Trophoblast cell (in vitro differentiated cells and primary cell): Measurements from ENCODE around the gene ROR1.

Experiments used
- DNase-seq, 2 donors: peaks; one replicate each; pipeline ENCODE4 v3.0.0-alpha.2; 2016
- H2AFZ ChIP-seq: 2 replicates; pipeline ENCODE4 v1.6.1; 2013; ENCODE audit warnings: low read length, moderate library complexity, mild to moderate bottlenecking; ENCODE audit not compliant: insufficient read depth, poor library complexity
- H2AK5ac ChIP-seq: 2 replicates; pipeline ENCODE4 v1.6.1; 2013; ENCODE audit warnings: mild to moderate bottlenecking, low read length
- H2BK120ac ChIP-seq: 2 replicates; pipeline ENCODE4 v1.6.1; 2013; ENCODE audit warnings: low read length, mild to moderate bottlenecking, moderate library complexity; ENCODE audit not compliant: insufficient read depth, poor library complexity
- H2BK12ac ChIP-seq: 2 replicates; pipeline ENCODE4 v1.6.1; 2013; ENCODE audit warnings: mild to moderate bottlenecking, low read length, moderate library complexity
- H2BK5ac ChIP-seq: 2 replicates; pipeline ENCODE4 v1.6.1; 2013; ENCODE audit warnings: low read length, low read depth, moderate library complexity, mild to moderate bottlenecking; ENCODE audit not compliant: poor library complexity
- H3K14ac ChIP-seq: 2 replicates; pipeline ENCODE4 v1.6.1; 2013; ENCODE audit warnings: mild to moderate bottlenecking, low read length
- H3K18ac ChIP-seq: 2 replicates; pipeline ENCODE4 v1.6.1; 2013; ENCODE audit warnings: mild to moderate bottlenecking, low read length
- H3K23ac ChIP-seq: 2 replicates; pipeline ENCODE4 v1.6.1; 2013; ENCODE audit warnings: low read length
- H3K27ac ChIP-seq: 2 replicates; pipeline ENCODE4 v1.5.1; 2013; ENCODE audit warnings: low read depth, mild to moderate bottlenecking, inconsistent platforms, low read length, moderate library complexity
- H3K27me3 ChIP-seq: 2 replicates; pipeline ENCODE4 v1.6.1; 2013; ENCODE audit warnings: inconsistent platforms, mild to moderate bottlenecking, low read length, moderate library complexity; ENCODE audit not compliant: insufficient read depth
- H3K36me3 ChIP-seq, 2 experiments: 1 replicate in 1 of 2; 2 replicates in 1 of 2; pipeline ENCODE4 v1.6.1; 2013; ENCODE audit warnings: low read length in 2 of 2, mild to moderate bottlenecking in 2 of 2, moderate library complexity in 1 of 2; ENCODE audit not compliant: insufficient read depth in 2 of 2, control insufficient read depth in 1 of 2
- H3K4ac ChIP-seq: 2 replicates; pipeline ENCODE4 v1.6.1; 2013; ENCODE audit warnings: low read depth, mild to moderate bottlenecking, low read length, moderate library complexity
- H3K4me1 ChIP-seq, 2 experiments: 1 replicate in 1 of 2; 2 replicates in 1 of 2; pipeline ENCODE4 v1.6.1; 2013; ENCODE audit warnings: low read length in 2 of 2, mild to moderate bottlenecking in 2 of 2, moderate library complexity in 1 of 2; ENCODE audit not compliant: insufficient read depth in 2 of 2, control insufficient read depth in 1 of 2
- H3K4me2 ChIP-seq: 2 replicates; pipeline ENCODE4 v1.6.1; 2013; ENCODE audit warnings: inconsistent platforms, mild to moderate bottlenecking, low read length, moderate library complexity
- H3K4me3 ChIP-seq: 2 replicates; pipeline ENCODE4 v1.5.1; 2013; ENCODE audit warnings: mild to moderate bottlenecking, low read depth, low read length, inconsistent platforms
- H3K79me1 ChIP-seq: one replicate; pipeline ENCODE4 v1.6.1; 2013; ENCODE audit warnings: low read length
- H3K79me2 ChIP-seq: 2 replicates; pipeline ENCODE4 v1.6.1; 2013; ENCODE audit warnings: low read length, mild to moderate bottlenecking; ENCODE audit not compliant: control insufficient read depth, insufficient read depth, poor library complexity
- H3K9ac ChIP-seq: 2 replicates; pipeline ENCODE4 v1.6.1; 2013; ENCODE audit warnings: mild to moderate bottlenecking, low read length
- H3K9me3 ChIP-seq: 2 replicates; pipeline ENCODE4 v1.6.1; 2013; ENCODE audit warnings: low read depth, mild to moderate bottlenecking, control low read depth, inconsistent platforms, low read length; ENCODE audit not compliant: insufficient read depth
- H4K12ac ChIP-seq: 2 replicates; pipeline ENCODE4 v1.6.1; 2013; ENCODE audit warnings: low read depth, mild to moderate bottlenecking, low read length, moderate library complexity
- H4K8ac ChIP-seq: 2 replicates; pipeline ENCODE4 v1.6.1; 2013; ENCODE audit warnings: low read depth, mild to moderate bottlenecking, low read length, moderate library complexity
- H4K91ac ChIP-seq: one replicate; pipeline ENCODE4 v1.6.1; 2013; ENCODE audit warnings: low read depth, mild to moderate bottlenecking, low read length, moderate library complexity
- WGBS: extraction: QIAGEN DNeasy Blood & Tissue Kit; methylation state at CpG from one replicate; pipeline ENCODE4 v1.1.7; 2013; ENCODE audit warnings: missing lambda C conversion rate; ENCODE audit not compliant: insufficient read length, insufficient coverage; ENCODE audit errors: extremely low coverage; 5-methylcytosine and 5-hydroxymethylcytosine counted together

Gene ROR1

DNA sequence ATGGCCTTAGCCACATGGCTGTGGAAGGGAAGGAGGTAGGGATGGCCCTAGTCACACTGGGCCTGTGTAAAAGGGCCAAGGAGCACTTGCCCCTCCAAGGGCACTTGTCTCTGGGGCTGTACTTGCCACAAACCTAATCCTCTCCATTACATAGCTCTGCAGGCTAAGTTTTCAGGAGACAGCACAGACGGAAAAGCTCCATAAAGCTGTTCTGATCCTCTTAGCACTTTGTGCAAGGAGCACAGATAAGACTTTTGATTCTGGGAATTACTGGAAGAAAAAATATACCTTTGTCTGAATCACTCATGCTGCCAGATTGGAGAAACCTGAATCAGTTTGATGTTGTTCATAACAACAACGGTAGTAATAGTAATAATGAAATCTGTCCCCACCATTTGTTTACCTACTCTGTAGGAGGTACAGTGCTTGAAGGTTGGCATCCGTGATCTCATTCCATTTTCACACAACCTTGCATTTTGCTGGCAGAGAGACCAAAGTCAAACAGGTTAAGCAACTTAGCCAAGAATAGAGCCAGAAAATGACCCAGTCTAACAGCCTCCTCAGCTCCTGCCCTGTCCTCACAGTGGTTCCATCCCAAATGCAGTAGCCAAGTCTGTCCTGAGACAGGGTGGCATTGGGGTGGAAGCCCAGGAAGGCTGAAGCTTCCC is 207.1 kb downstream of the ROR1 start:
- Histone ChIP-seq H3K4me3 (no peak overlapping the region), H3K9me3 (no peaks in the 10 kb centered on the region), H3K79me2 (no peaks in the 10 kb centered on the region), H3K18ac (no peak overlapping the region), H3K27me3 (no peaks in the 10 kb centered on the region), H3K79me1 (peaks cover 6% of the 10 kb centered on the region), H2BK120ac (no peak overlapping the region), H3K4me2 (no peak overlapping the region), H4K91ac (no peak overlapping the region), H2AK5ac (no peak overlapping the region), H2BK5ac (no peak overlapping the region), H3K36me3 (no peaks in the 10 kb centered on the region), H3K4me1 (peaks cover 8 to 23% of the 10 kb centered on the region in 2 experiments), H3K14ac (no peak overlapping the region), H4K8ac (no peak overlapping the region), H3K9ac (no peak overlapping the region), H4K12ac (no peak overlapping the region), H3K4ac (no peak overlapping the region), H3K27ac (no peak overlapping the region), H3K23ac (no peak overlapping the region), H2BK12ac (no peak overlapping the region), H2AFZ (no peak overlapping the region)
- DNase-seq: peak; percentile 46 to 68
- WGBS: no CpG with 5 or more reads among the region's 3 CpGs

DNA sequence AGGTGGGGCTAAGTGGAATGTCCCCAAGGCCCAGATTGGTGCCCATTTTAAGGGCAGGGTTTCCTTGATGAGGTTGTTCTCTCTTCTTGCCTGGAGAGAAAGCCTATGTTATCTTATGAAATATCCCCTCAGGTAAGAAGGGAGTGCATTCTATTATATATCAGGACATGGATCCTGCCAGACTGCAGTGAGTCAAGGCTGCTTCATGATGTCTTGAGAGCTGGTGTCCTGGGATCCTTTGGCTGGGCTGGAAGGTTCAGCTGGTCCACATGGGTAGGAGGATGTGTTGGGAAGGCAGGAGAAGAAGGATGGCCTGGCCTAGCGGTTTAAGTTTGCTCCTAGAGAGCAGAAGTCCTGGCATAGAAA is 207.6 kb downstream of the ROR1 start:
- Histone ChIP-seq H3K9me3 (no peaks in the 10 kb centered on the region), H3K27ac (no peak overlapping the region), H3K36me3 (no peaks in the 10 kb centered on the region), H3K18ac (peak overlapping the region; percentile 37), H3K4ac (no peak overlapping the region), H3K14ac (no peak overlapping the region), H3K4me2 (no peak overlapping the region), H2BK12ac (no peak overlapping the region), H2AFZ (no peak overlapping the region), H3K79me2 (no peaks in the 10 kb centered on the region), H4K12ac (no peak overlapping the region), H2AK5ac (no peak overlapping the region), H3K4me1 (peaks cover 8 to 23% of the 10 kb centered on the region in 2 experiments), H4K8ac (no peak overlapping the region), H2BK5ac (no peak overlapping the region), H3K4me3 (no peak overlapping the region), H3K9ac (no peak overlapping the region), H4K91ac (no peak overlapping the region), H2BK120ac (no peak overlapping the region), H3K27me3 (no peaks in the 10 kb centered on the region), H3K79me1 (peaks cover 7% of the 10 kb centered on the region), H3K23ac (no peak overlapping the region)
- DNase-seq: peak; percentile 23 to 71
- no CpG with 5 or more reads among the region's 1 CpG for WGBS

GRCh38 chr1:63982201-63982600 is 208.4 kb downstream of the ROR1 start:
- H2BK120ac ChIP-seq: no peak overlapping the region
- H3K4me2 ChIP-seq: no peak overlapping the region
- no peak overlapping the region for H3K9ac ChIP-seq
- no peaks in the 10 kb centered on the region for H3K27me3 ChIP-seq
- H3K23ac ChIP-seq: no peak overlapping the region
- no peak overlapping the region for H2AFZ ChIP-seq
- peaks cover 12% of the 10 kb centered on the region for H3K79me1 ChIP-seq
- H3K9me3 ChIP-seq: no peaks in the 10 kb centered on the region
- H3K4ac ChIP-seq: no peak overlapping the region
- H3K36me3 ChIP-seq: no peaks in the 10 kb centered on the region
- no peak overlapping the region for H4K8ac ChIP-seq
- no peaks in the 10 kb centered on the region for H3K79me2 ChIP-seq
- no CpG with 5 or more reads among the region's 3 CpGs for WGBS
- H3K27ac ChIP-seq: no peak overlapping the region
- no peak overlapping the region for H4K91ac ChIP-seq
- no peak for DNase-seq
- H4K12ac ChIP-seq: no peak overlapping the region
- H3K4me3 ChIP-seq: no peak overlapping the region
- no peak overlapping the region for H2AK5ac ChIP-seq
- H2BK12ac ChIP-seq: no peak overlapping the region
- no peak overlapping the region for H2BK5ac ChIP-seq
- H3K18ac ChIP-seq: no peak overlapping the region
- peaks cover 11 to 26% of the 10 kb centered on the region in 2 experiments for H3K4me1 ChIP-seq
- no peak overlapping the region for H3K14ac ChIP-seq

DNA sequence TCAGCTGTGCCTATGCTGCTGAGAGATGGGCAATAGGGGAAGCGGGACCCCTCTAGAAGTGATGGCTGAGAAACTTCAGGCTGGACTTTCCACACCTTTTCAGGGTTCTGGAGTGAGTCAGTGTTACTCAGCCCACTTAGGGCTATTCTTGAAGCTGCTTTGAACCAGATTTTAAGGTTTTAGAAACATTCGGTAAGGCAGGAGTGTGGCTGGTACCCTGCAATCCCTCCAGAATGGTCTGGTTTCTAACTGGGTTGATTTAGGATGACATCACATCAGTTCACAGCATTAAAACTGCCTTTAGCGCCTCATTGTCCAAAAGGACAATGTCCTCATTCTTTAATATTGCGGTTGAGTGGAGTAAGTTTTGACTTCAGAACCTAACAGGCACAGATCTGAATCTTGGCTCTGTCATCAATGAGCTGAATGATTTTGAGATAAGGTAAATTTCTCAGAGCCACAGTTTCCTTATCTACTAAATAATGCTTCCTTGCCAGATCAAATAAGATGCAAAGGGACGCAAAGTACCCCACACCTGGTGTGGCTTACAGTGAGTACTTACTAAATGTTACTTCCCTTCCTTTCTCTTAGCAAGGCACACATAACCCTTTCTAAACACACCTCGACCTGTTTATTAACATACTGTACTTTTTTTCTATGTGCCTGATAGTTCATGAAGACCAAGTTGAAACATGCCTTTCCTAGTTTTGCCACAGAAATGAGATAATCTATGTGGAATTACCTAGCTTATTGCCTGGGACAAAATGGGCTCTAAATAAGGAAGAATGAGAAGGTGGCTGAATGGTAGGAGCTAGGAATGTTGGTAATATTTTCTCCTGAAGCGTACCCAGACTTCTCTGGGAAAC is 209.8 kb downstream of the ROR1 start:
- Histone ChIP-seq H3K27me3 (no peaks in the 10 kb centered on the region), H4K8ac (no peak overlapping the region), H3K9ac (no peak overlapping the region), H3K4me2 (no peak overlapping the region), H3K14ac (peak overlapping the region; percentile 9), H3K4ac (no peak overlapping the region), H3K79me2 (no peaks in the 10 kb centered on the region), H3K4me1 (peaks cover 11 to 26% of the 10 kb centered on the region in 2 experiments), H4K12ac (no peak overlapping the region), H2AK5ac (no peak overlapping the region), H2BK5ac (peak overlapping the region; percentile 60), H3K27ac (peak overlapping the region; percentile 81), H2BK12ac (peak overlapping the region; percentile 42), H3K18ac (no peak overlapping the region), H3K36me3 (no peaks in the 10 kb centered on the region), H3K4me3 (no peak overlapping the region), H3K79me1 (peaks cover 13% of the 10 kb centered on the region), H3K23ac (no peak overlapping the region), H2BK120ac (peak overlapping the region; percentile 8), H3K9me3 (no peaks in the 10 kb centered on the region), H2AFZ (no peak overlapping the region), H4K91ac (peak overlapping the region; percentile 15)
- peak in 1 of 2 donors; percentile 55 for DNase-seq
- no CpG with 5 or more reads among the region's 7 CpGs for WGBS
